Measurements from ENCODE around the gene TMEM139.
A peak's percentile ranks its signal among the peaks of the same experiment; 100 is the strongest.

TMEM139 gene

GRCh38 chr7:143284591-143285469, at the start of gene TMEM139:
Gene TMEM139, plus strand, starts transcription at chr7:143284958. Its CDS starts 1,000 bp downstream, at chr7:143285958.
- no peak for DNase-seq

- no peak for DNase-seq
Measured at GRCh38 chr7:143235561-143235960, 49.2 kb upstream of the TMEM139 start.

GRCh38 chr7:143236408-143236990, 48.3 kb upstream of the TMEM139 start:
- no peak for DNase-seq

GRCh38 chr7:143237366-143237765, 47.4 kb upstream of the TMEM139 start:
- no peak for DNase-seq

- DNase-seq: no peak
Measured at GRCh38 chr7:143238289-143238980, 46.3 kb upstream of the TMEM139 start.

GRCh38 chr7:143239813-143240212, 44.9 kb upstream of the TMEM139 start:
- DNase-seq: no peak

- DNase-seq: peak; percentile 86
Measured at GRCh38 chr7:143240291-143241168, 44.2 kb upstream of the TMEM139 start.

GRCh38 chr7:143242306-143242705, 42.5 kb upstream of the TMEM139 start:
- no peak for DNase-seq

GRCh38 chr7:143243111-143243510, 41.6 kb upstream of the TMEM139 start:
- no peak for DNase-seq

- DNase-seq: no peak
Measured at GRCh38 chr7:143243614-143244013, 41.1 kb upstream of the TMEM139 start.

GRCh38 chr7:143244321-143244720, 40.4 kb upstream of the TMEM139 start:
- DNase-seq: no peak

- DNase-seq: no peak
Measured at GRCh38 chr7:143245123-143245522, 39.6 kb upstream of the TMEM139 start.

GRCh38 chr7:143247372-143247771, 37.4 kb upstream of the TMEM139 start:
- no peak for DNase-seq

- no peak for DNase-seq
Measured at GRCh38 chr7:143248761-143249354, 35.9 kb upstream of the TMEM139 start.

- no peak for DNase-seq
Measured at GRCh38 chr7:143250199-143250598, 34.6 kb upstream of the TMEM139 start.

GRCh38 chr7:143250822-143251221, 33.9 kb upstream of the TMEM139 start:
- peak; percentile 68 for DNase-seq

GRCh38 chr7:143252006-143252405, 32.8 kb upstream of the TMEM139 start:
- peak; percentile 59 for DNase-seq

- no peak for DNase-seq
Measured at GRCh38 chr7:143255564-143255963, 29.2 kb upstream of the TMEM139 start.

GRCh38 chr7:143256325-143256724, 28.4 kb upstream of the TMEM139 start:
- DNase-seq: no peak

- DNase-seq: no peak
Measured at GRCh38 chr7:143256932-143257331, 27.8 kb upstream of the TMEM139 start.

GRCh38 chr7:143257501-143257900, 27.3 kb upstream of the TMEM139 start:
- DNase-seq: no peak

- DNase-seq: peak; percentile 50
Measured at GRCh38 chr7:143258831-143259230, 25.9 kb upstream of the TMEM139 start.

Data from CD4-positive, alpha-beta T cell treated with Interleukin-17A for 1 hour (primary cell).